WTC11 (cell line): ENCODE results near the gene F10. TPM values are rescaled to one million over a fixed set of nuclear protein-coding genes. Genes with fewer than 3 reads are reported as not detected.

Experiments
- ATAC-seq: fragments of 200-7000 bp; cut with Tn5 transposase; 2 replicates; pipeline ENCODE4 v1.10.0; 2021; ENCODE audit warnings: mild to moderate bottlenecking, moderate library complexity
- CTCF ChIA-PET: fragments of 300-600 bp; sonication (Branson Sonifier 250); formaldehyde crosslinking; loops from one replicate; lab custom pipeline; 2021; ENCODE audit warnings: antibody characterized with exemption; lab: Charles Lee
- POLR2A ChIA-PET: fragments of 350-600 bp; sonication (Branson Sonifier 250); formaldehyde crosslinking; loops from one replicate; lab custom pipeline; 2021; ENCODE audit warnings: antibody characterized with exemption; lab: Charles Lee
- DNase-seq: peaks from one replicate; pipeline ENCODE4 v3.0.0; 2021; ENCODE audit warnings: low spot score
- H3K27ac Mint-ChIP-seq: 2 replicates; pipeline ENCODE4 v1.8.0; 2021; ENCODE audit warnings: mixed read lengths
- H3K27me3 Mint-ChIP-seq: 2 replicates; pipeline ENCODE4 v1.8.0; 2021; ENCODE audit warnings: low read depth, mild to moderate bottlenecking, moderate library complexity, mixed read lengths
- H3K36me3 Mint-ChIP-seq: 2 replicates; pipeline ENCODE4 v1.8.0; 2021; ENCODE audit warnings: mixed read lengths
- H3K4me1 Mint-ChIP-seq: 2 replicates; pipeline ENCODE4 v1.8.0; 2022; ENCODE audit warnings: mixed read lengths
- H3K4me3 Mint-ChIP-seq: 2 replicates; pipeline ENCODE4 v1.8.0; 2021; ENCODE audit warnings: mild to moderate bottlenecking, moderate library complexity, mixed read lengths
- H3K9me3 Mint-ChIP-seq: 2 replicates; pipeline ENCODE4 v1.8.0; 2021; ENCODE audit warnings: mixed read lengths
- AR ChIP-seq: fragments of 250-450 bp; sonication (Bioruptor Pico); IDR thresholded peaks from 2 replicates; pipeline ENCODE4 v1.9.0; 2021; ENCODE audit warnings: mild to moderate bottlenecking
- ATF2 ChIP-seq: sonication (generic); formaldehyde crosslinking; IDR thresholded peaks from 2 replicates; pipeline ENCODE4 v1.8.1; 2022; ENCODE audit warnings: low read depth, missing genetic modification reagents, borderline replicate concordance
- ELF4 ChIP-seq: sonication (generic); formaldehyde crosslinking; IDR thresholded peaks from 2 replicates; pipeline ENCODE4 v1.8.1; 2022; ENCODE audit warnings: low read depth, mild to moderate bottlenecking, moderate library complexity, missing genetic modification reagents
- FOXP4 ChIP-seq: sonication (generic); formaldehyde crosslinking; IDR thresholded peaks from 2 replicates; pipeline ENCODE4 v1.8.0; 2022; ENCODE audit warnings: mild to moderate bottlenecking, missing genetic modification reagents
- GABPB1 ChIP-seq: sonication (generic); formaldehyde crosslinking; IDR thresholded peaks from 2 replicates; pipeline ENCODE4 v1.8.1; 2023; ENCODE audit warnings: mild to moderate bottlenecking, missing genetic modification reagents
- KAT7 ChIP-seq: sonication (generic); formaldehyde crosslinking; IDR thresholded peaks from 2 replicates; pipeline ENCODE4 v1.8.1; 2023; ENCODE audit warnings: missing genetic modification reagents, mild to moderate bottlenecking, borderline replicate concordance
- MYBL2 ChIP-seq: sonication (generic); formaldehyde crosslinking; IDR thresholded peaks from 2 replicates; pipeline ENCODE4 v1.8.1; 2023; ENCODE audit warnings: mild to moderate bottlenecking, moderate library complexity, missing genetic modification reagents
- PREB ChIP-seq: sonication (generic); formaldehyde crosslinking; IDR thresholded peaks from 2 replicates; pipeline ENCODE4 v1.8.1; 2022; ENCODE audit warnings: mild to moderate bottlenecking, missing genetic modification reagents, moderate library complexity, borderline replicate concordance
- SMAD3 ChIP-seq: sonication (generic); formaldehyde crosslinking; IDR thresholded peaks from 2 replicates; pipeline ENCODE4 v1.8.0; 2022; ENCODE audit warnings: missing genetic modification reagents, mild to moderate bottlenecking, borderline replicate concordance
- SP1 ChIP-seq: sonication (generic); formaldehyde crosslinking; conservative IDR thresholded peaks from 2 replicates; pipeline ENCODE4 v1.8.1; 2022; ENCODE audit warnings: missing genetic modification reagents
- ZBTB43 ChIP-seq: sonication (generic); formaldehyde crosslinking; IDR thresholded peaks from 2 replicates; pipeline ENCODE4 v1.8.1; 2023; ENCODE audit warnings: mild to moderate bottlenecking, missing genetic modification reagents
- ZNF121 ChIP-seq: sonication (generic); formaldehyde crosslinking; IDR thresholded peaks from 2 replicates; pipeline ENCODE4 v1.8.0; 2023; ENCODE audit warnings: missing genetic modification reagents
- ZNF138 ChIP-seq: sonication (generic); formaldehyde crosslinking; conservative IDR thresholded peaks from 2 replicates; pipeline ENCODE4 v1.8.1; 2022; ENCODE audit warnings: mild to moderate bottlenecking, moderate library complexity, missing genetic modification reagents
- ZNF232 ChIP-seq: sonication (generic); formaldehyde crosslinking; IDR thresholded peaks from 2 replicates; pipeline ENCODE4 v1.8.0; 2022; ENCODE audit warnings: mild to moderate bottlenecking, missing genetic modification reagents
- ZNF317 ChIP-seq: sonication (generic); formaldehyde crosslinking; IDR thresholded peaks from 2 replicates; pipeline ENCODE4 v1.8.1; 2023; ENCODE audit warnings: low read depth, mild to moderate bottlenecking, moderate library complexity, missing genetic modification reagents, borderline replicate concordance
- ZNF416 ChIP-seq: fragments of 250-450 bp; sonication (Bioruptor Pico); IDR thresholded peaks from 2 replicates; pipeline ENCODE4 v1.9.0; 2021; ENCODE audit warnings: mild to moderate bottlenecking, inconsistent platforms
- ZNF423 ChIP-seq: fragments of 250-450 bp; sonication (Bioruptor Pico); IDR thresholded peaks from 2 replicates; pipeline ENCODE4 v2.1.2; 2022; ENCODE audit warnings: mild to moderate bottlenecking, moderate library complexity
- total RNA-seq: library from RNA; stranded (reverse); gene quantifications from 3 replicates; pipeline ENCODE4 v1.2.3, GENCODE V29; 2021
- TF ChIP-seq, protein P1 (sequence below): sonication (generic); formaldehyde crosslinking; IDR thresholded peaks from 2 replicates; pipeline ENCODE4 v1.8.0; 2023; ENCODE audit warnings: missing genetic modification reagents
- TF ChIP-seq, protein P2 (sequence below): fragments of 250-450 bp; sonication (Bioruptor Pico); IDR thresholded peaks from 2 replicates; pipeline ENCODE4 v1.9.0; 2021; ENCODE audit warnings: moderate library complexity, mild to moderate bottlenecking, inconsistent platforms, borderline replicate concordance
- TF ChIP-seq, protein P3 (sequence below): fragments of 250-450 bp; sonication (Bioruptor Pico); IDR thresholded peaks from 2 replicates; pipeline ENCODE4 v1.9.0; 2021; ENCODE audit warnings: mild to moderate bottlenecking

F10 gene
- total RNA-seq, 1 experiment from 2014 or later = 0.87 TPM

DNA sequence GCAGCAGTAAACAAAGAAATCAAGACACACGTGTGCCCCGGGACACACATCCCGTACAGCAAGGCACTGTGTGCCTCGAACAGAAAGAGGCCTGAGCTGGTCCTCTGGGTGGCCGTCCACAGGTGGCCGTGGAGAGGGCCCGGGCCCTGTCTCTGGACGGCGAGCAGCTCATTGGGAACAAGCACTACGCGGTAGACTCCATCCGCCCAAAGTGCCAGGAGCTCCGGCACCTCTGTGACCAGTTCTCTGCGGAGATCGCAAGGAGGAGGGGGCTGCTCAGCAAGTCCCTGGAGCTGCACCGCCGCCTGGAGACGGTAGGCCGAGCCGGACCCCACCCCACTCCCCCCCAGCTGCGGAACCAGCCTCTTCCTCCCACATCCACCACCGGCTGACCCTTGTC is 47.7 kb upstream of the F10 start (continued):
- no peak for TF ChIP-seq ZNF423 (CRISPR knock-in tag)
- TF ChIP-seq SMAD3 (CRISPR knock-in tag) = no peak
- TF ChIP-seq PREB = no peak

GRCh38 chr13:113075711-113076110 is 46.9 kb upstream of the F10 start:
- no peaks in the 10 kb centered on the region for H3K9me3 Mint-ChIP-seq
- 0 out of 2 replicates have a peak overlapping the region, but pooled peaks have one; percentile 57 for H3K27ac Mint-ChIP-seq
- ChIA-PET CTCF (interaction anchor here (3.4 kb wide), 1 partner anchor 10 kb away, joined by 17 read pairs; no protein-coding TSS in a partner anchor), POLR2A (no interaction called here)
- no peaks in the 10 kb centered on the region for H3K27me3 Mint-ChIP-seq
- H3K4me3 Mint-ChIP-seq = no peak overlapping the region
- DNase-seq (no peak), ATAC-seq (no peak)
- no peak for TF ChIP-seq SP1 (CRISPR knock-in tag)
- no peak for TF ChIP-seq ELF4
- TF ChIP-seq, protein P1, sequence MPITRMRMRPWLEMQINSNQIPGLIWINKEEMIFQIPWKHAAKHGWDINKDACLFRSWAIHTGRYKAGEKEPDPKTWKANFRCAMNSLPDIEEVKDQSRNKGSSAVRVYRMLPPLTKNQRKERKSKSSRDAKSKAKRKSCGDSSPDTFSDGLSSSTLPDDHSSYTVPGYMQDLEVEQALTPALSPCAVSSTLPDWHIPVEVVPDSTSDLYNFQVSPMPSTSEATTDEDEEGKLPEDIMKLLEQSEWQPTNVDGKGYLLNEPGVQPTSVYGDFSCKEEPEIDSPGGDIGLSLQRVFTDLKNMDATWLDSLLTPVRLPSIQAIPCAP (CRISPR knock-in tag) = no peak
- no peak for TF ChIP-seq ATF2 (CRISPR knock-in tag)
- no peak for TF ChIP-seq ZNF416 (CRISPR knock-in tag)
- TF ChIP-seq ZNF423 (CRISPR knock-in tag) = no peak
- no peak for TF ChIP-seq ZNF121
- TF ChIP-seq, protein P2, sequence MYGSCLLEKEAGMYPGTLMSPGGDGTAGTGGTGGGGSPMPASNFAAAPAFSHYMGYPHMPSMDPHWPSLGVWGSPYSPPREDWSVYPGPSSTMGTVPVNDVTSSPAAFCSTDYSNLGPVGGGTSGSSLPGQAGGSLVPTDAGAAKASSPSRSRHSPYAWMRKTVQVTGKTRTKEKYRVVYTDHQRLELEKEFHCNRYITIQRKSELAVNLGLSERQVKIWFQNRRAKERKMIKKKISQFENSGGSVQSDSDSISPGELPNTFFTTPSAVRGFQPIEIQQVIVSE (CRISPR knock-in tag) = no peak
- TF ChIP-seq FOXP4 (CRISPR knock-in tag) = no peak
- TF ChIP-seq ZBTB43 = no peak
- TF ChIP-seq ZNF232 (CRISPR knock-in tag) = no peak
- no peak for TF ChIP-seq AR
- no peak for TF ChIP-seq ZNF317
- no peak for TF ChIP-seq KAT7 (CRISPR knock-in tag)
- no peak for TF ChIP-seq GABPB1 (CRISPR knock-in tag)
- TF ChIP-seq, protein P3, sequence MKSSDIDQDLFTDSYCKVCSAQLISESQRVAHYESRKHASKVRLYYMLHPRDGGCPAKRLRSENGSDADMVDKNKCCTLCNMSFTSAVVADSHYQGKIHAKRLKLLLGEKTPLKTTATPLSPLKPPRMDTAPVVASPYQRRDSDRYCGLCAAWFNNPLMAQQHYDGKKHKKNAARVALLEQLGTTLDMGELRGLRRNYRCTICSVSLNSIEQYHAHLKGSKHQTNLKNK (CRISPR knock-in tag) = no peak
- no peak for TF ChIP-seq MYBL2 (CRISPR knock-in tag)
- TF ChIP-seq ZNF138 = no peak
- no peaks in the 10 kb centered on the region for H3K4me1 Mint-ChIP-seq
- H3K36me3 Mint-ChIP-seq = 0 out of 2 replicates have a peak, but pooled peaks cover 5% of the 10 kb centered on the region
